ENCODE measurements around the gene HDHD3.

HDHD3 gene

GRCh38 chr9:113398796-113399195, 22.0 kb upstream of the HDHD3 start:
- H3K4me2 ChIP-seq (ENCODE audit: low read depth, low read length, poor library complexity, severe bottlenecking) = no peak overlapping the region
- H3K4me3 ChIP-seq (ENCODE audit: insufficient read depth, low read length, poor library complexity, severe bottlenecking) = no peak overlapping the region
- no peaks in the 10 kb centered on the region for H3K36me3 ChIP-seq (ENCODE audit: low read length)
- H3K27me3 ChIP-seq (ENCODE audit: low read length) = no peaks in the 10 kb centered on the region
- no peaks in the 10 kb centered on the region for H3K9me3 ChIP-seq (ENCODE audit: insufficient read depth, low read length)
- H3K9ac ChIP-seq (ENCODE audit: low read length) = no peak overlapping the region
- H3K79me2 ChIP-seq (ENCODE audit: insufficient read depth, low read length) = peaks cover 8% of the 10 kb centered on the region; the same call in 1 of the 2 replicates
- H3K27ac ChIP-seq (ENCODE audit: low read depth, low read length) = no peak overlapping the region
- H2AFZ ChIP-seq (ENCODE audit: low read depth, low read length, severe bottlenecking) = no peak overlapping the region
- TF ChIP-seq CTCF (IDR thresholded peaks at IDR 0.05; ENCODE audit: insufficient read depth, low read length, poor library complexity, severe bottlenecking) (no peak), EZH2phosphoT487 (conservative IDR thresholded peaks at IDR 0.05; ENCODE audit: low read length) (no peak)
- no peaks in the 10 kb centered on the region for H4K20me1 ChIP-seq (ENCODE audit: low read depth, low read length)
- H3K9me2 ChIP-seq (replicated peaks; ENCODE audit: insufficient read depth, low read length) = no peaks in the 10 kb centered on the region
- no peaks in the 10 kb centered on the region for H3F3A ChIP-seq (ENCODE audit: insufficient read depth)

- no peak overlapping the region for H3K4me3 ChIP-seq (ENCODE audit: insufficient read depth, low read length, poor library complexity, severe bottlenecking)
- TF ChIP-seq CTCF (IDR thresholded peaks at IDR 0.05; ENCODE audit: insufficient read depth, low read length, poor library complexity, severe bottlenecking) (no peak), EZH2phosphoT487 (conservative IDR thresholded peaks at IDR 0.05; ENCODE audit: low read length) (no peak)
- no peak overlapping the region for H3K27ac ChIP-seq (ENCODE audit: low read depth, low read length)
- H3K9me3 ChIP-seq (ENCODE audit: insufficient read depth, low read length) = no peaks in the 10 kb centered on the region
- no peaks in the 10 kb centered on the region for H3F3A ChIP-seq (ENCODE audit: insufficient read depth)
- H3K9ac ChIP-seq (ENCODE audit: low read length) = no peak overlapping the region
- H3K79me2 ChIP-seq (ENCODE audit: insufficient read depth, low read length) = peaks cover 8% of the 10 kb centered on the region; the same call in 1 of the 2 replicates
- H3K9me2 ChIP-seq (replicated peaks; ENCODE audit: insufficient read depth, low read length) = no peaks in the 10 kb centered on the region
- no peak overlapping the region for H3K4me2 ChIP-seq (ENCODE audit: low read depth, low read length, poor library complexity, severe bottlenecking)
- no peak overlapping the region for H2AFZ ChIP-seq (ENCODE audit: low read depth, low read length, severe bottlenecking)
- H3K36me3 ChIP-seq (ENCODE audit: low read length) = no peaks in the 10 kb centered on the region
- no peaks in the 10 kb centered on the region for H4K20me1 ChIP-seq (ENCODE audit: low read depth, low read length)
- no peaks in the 10 kb centered on the region for H3K27me3 ChIP-seq (ENCODE audit: low read length)
These were observed 20.4 kb upstream of the HDHD3 start for GRCh38 chr9:113397203-113397631.

- no peaks in the 10 kb centered on the region for H4K20me1 ChIP-seq (ENCODE audit: low read depth, low read length)
- no peaks in the 10 kb centered on the region for H3F3A ChIP-seq (ENCODE audit: insufficient read depth)
- H3K4me2 ChIP-seq (ENCODE audit: low read depth, low read length, poor library complexity, severe bottlenecking) = no peak overlapping the region
- no peak overlapping the region for H2AFZ ChIP-seq (ENCODE audit: low read depth, low read length, severe bottlenecking)
- TF ChIP-seq EZH2phosphoT487 (conservative IDR thresholded peaks at IDR 0.05; ENCODE audit: low read length) (no peak), CTCF (IDR thresholded peaks at IDR 0.05; ENCODE audit: insufficient read depth, low read length, poor library complexity, severe bottlenecking) (no peak)
- no peak overlapping the region for H3K4me3 ChIP-seq (ENCODE audit: insufficient read depth, low read length, poor library complexity, severe bottlenecking)
- H3K79me2 ChIP-seq (ENCODE audit: insufficient read depth, low read length) = peaks cover 7% of the 10 kb centered on the region; the same call in 1 of the 2 replicates
- H3K9me3 ChIP-seq (ENCODE audit: insufficient read depth, low read length) = no peaks in the 10 kb centered on the region
- H3K9me2 ChIP-seq (replicated peaks; ENCODE audit: insufficient read depth, low read length) = no peaks in the 10 kb centered on the region
- H3K36me3 ChIP-seq (ENCODE audit: low read length) = no peaks in the 10 kb centered on the region
- no peak overlapping the region for H3K9ac ChIP-seq (ENCODE audit: low read length)
- no peaks in the 10 kb centered on the region for H3K27me3 ChIP-seq (ENCODE audit: low read length)
- no peak overlapping the region for H3K27ac ChIP-seq (ENCODE audit: low read depth, low read length)
These were observed 18.4 kb upstream of the HDHD3 start for GRCh38 chr9:113395000-113395861.

Data from SU-DHL-6 (cell line).